Uterus (tissue), 4 donors: ENCODE results near the gene NQO2. TPM values are rescaled to one million over a fixed set of nuclear protein-coding genes. Genes with fewer than 3 reads are reported as not detected.

Experiments
- DNase-seq, 2 donors: peaks; one replicate each; pipeline ENCODE4 v3.0.0-alpha.2; 2019 to 2020
- H3K27ac ChIP-seq, 2 donors: fragments of 200-600 bp; sonication (generic); 1 replicate in 1 of 2; 2 replicates in 1 of 2; pipeline ENCODE4 v1.5.1; 2016 to 2018
- H3K27me3 ChIP-seq, 2 donors: fragments of 200-600 bp; sonication (generic); one replicate each; pipeline ENCODE4 v1.5.1; 2018 to 2019; ENCODE audit warnings: control low read depth in 1 of 2
- H3K36me3 ChIP-seq, 2 donors: fragments of 200-600 bp; sonication (generic); one replicate each; pipeline ENCODE4 v1.5.1; 2019; ENCODE audit warnings: control low read depth in 1 of 2
- H3K4me1 ChIP-seq, 2 donors: fragments of 200-600 bp; sonication (generic); one replicate each; pipeline ENCODE4 v1.5.1; 2018 to 2019; ENCODE audit warnings: control low read depth in 1 of 2
- H3K4me3 ChIP-seq, 2 donors: fragments of 200-600 bp; sonication (generic); 1 replicate in 1 of 2; 2 replicates in 1 of 2; pipeline ENCODE4 v1.5.1; 2018 to 2019; ENCODE audit warnings: mild to moderate bottlenecking in 1 of 2
- H3K9me3 ChIP-seq, 2 donors: fragments of 200-600 bp; sonication (generic); one replicate each; pipeline ENCODE4 v1.5.1; 2019; ENCODE audit warnings: control low read depth in 1 of 2
- POLR2A ChIP-seq, 2 donors: fragments of 450-650 bp; IDR thresholded peaks; one replicate each; pipeline ENCODE4 v1.6.1; 2016; ENCODE audit warnings: antibody characterized with exemption in 2 of 2, mild to moderate bottlenecking in 1 of 2, moderate library complexity in 1 of 2
- intact Hi-C: fragments of 100-400 bp; cut with DNase I; formaldehyde crosslinking; loops from one replicate; pipeline ENCODE4 v1.15.1; 2023; ENCODE audit warnings: low total_unique reads
- total RNA-seq, 4 donors: library from RNA; depleted of rRNA in 3 of 4; stranded (reverse); fragments of >200 nt in 3 of 4; gene quantifications; one replicate each; pipeline versions ENCODE4 v1.1.0 to v1.2.4, GENCODE V29; 2014 to 2023
- TF ChIP-seq, protein P1 (sequence below), 4 experiments: fragments of 200-600 bp in 2 of 4; fragments of 450-650 bp in 2 of 4; sonication (generic) in 2 of 4; IDR thresholded peaks; one replicate each; pipeline ENCODE4 v1.5.1; 2016 to 2019; ENCODE audit warnings: antibody characterized with exemption in 4 of 4, mild to moderate bottlenecking in 2 of 4, moderate library complexity in 1 of 4
- donor health status: DM: yes; HTN: yes; CAD: no.

Gene NQO2
- total RNA-seq, 4 donors from 2014 or later = 7.8 to 50.3 (median 21.6) TPM

DNA sequence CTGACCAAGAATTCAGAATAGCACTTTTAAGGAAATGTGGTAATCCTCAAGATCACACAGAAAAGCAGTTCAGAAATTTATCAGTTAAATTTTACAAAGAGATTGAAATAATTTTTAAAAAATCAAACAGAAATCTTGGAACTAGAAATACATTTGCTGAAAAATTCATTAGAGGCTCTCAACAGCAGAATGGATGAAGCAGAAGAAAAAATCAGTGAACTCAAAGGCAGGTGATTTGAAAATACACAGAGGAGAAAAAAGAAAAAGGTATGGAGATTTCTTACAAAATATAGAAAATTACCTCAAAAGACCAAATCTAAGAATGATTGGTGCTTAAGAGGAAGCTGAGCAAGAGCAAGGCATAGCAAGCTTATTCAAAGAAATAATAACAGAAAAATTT lies 11.5 kb downstream of the NQO2 start:
- no peak for DNase-seq
- TF ChIP-seq POLR2A (IDR thresholded peaks at IDR 0.05) = no peak
- TF ChIP-seq, protein P1, sequence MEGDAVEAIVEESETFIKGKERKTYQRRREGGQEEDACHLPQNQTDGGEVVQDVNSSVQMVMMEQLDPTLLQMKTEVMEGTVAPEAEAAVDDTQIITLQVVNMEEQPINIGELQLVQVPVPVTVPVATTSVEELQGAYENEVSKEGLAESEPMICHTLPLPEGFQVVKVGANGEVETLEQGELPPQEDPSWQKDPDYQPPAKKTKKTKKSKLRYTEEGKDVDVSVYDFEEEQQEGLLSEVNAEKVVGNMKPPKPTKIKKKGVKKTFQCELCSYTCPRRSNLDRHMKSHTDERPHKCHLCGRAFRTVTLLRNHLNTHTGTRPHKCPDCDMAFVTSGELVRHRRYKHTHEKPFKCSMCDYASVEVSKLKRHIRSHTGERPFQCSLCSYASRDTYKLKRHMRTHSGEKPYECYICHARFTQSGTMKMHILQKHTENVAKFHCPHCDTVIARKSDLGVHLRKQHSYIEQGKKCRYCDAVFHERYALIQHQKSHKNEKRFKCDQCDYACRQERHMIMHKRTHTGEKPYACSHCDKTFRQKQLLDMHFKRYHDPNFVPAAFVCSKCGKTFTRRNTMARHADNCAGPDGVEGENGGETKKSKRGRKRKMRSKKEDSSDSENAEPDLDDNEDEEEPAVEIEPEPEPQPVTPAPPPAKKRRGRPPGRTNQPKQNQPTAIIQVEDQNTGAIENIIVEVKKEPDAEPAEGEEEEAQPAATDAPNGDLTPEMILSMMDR (IDR thresholded peaks at IDR 0.05) = no peak
- Histone ChIP-seq H3K36me3 (no peaks in the 10 kb centered on the region), H3K4me1 (no peaks in the 10 kb centered on the region), H3K27me3 (no peaks in the 10 kb centered on the region), H3K4me3 (no peak overlapping the region), H3K27ac (no peak overlapping the region), H3K9me3 (no peaks in the 10 kb centered on the region)
- intact Hi-C loops = no loop called here

DNA sequence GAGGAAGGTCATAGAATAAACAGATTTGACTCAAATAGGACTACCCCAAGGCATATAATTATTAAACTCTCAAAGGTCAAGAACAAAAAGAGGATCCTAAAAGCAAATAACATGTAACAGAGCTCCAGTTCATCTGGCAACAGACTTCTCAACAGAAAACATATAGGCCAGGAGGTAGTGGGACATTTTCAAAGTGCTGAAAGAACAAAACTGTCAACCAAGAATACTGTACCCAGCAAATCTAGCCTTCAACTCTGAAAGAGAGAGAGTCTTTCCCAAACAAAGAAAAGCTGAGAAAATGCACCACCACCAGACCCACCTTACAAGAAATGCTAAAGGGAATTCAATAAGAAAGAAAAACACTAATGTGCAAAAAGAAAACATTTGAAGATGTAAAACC lies 11.9 kb downstream of the NQO2 start:
- H3K36me3 ChIP-seq = no peaks in the 10 kb centered on the region
- H3K4me1 ChIP-seq = no peaks in the 10 kb centered on the region
- DNase-seq = no peak
- H3K9me3 ChIP-seq = no peaks in the 10 kb centered on the region
- no peak overlapping the region for H3K27ac ChIP-seq
- no peak for TF ChIP-seq POLR2A (IDR thresholded peaks at IDR 0.05)
- TF ChIP-seq, protein P1 (IDR thresholded peaks at IDR 0.05) = no peak
- intact Hi-C loops = no loop called here
- no peak overlapping the region for H3K4me3 ChIP-seq
- no peaks in the 10 kb centered on the region for H3K27me3 ChIP-seq

DNA sequence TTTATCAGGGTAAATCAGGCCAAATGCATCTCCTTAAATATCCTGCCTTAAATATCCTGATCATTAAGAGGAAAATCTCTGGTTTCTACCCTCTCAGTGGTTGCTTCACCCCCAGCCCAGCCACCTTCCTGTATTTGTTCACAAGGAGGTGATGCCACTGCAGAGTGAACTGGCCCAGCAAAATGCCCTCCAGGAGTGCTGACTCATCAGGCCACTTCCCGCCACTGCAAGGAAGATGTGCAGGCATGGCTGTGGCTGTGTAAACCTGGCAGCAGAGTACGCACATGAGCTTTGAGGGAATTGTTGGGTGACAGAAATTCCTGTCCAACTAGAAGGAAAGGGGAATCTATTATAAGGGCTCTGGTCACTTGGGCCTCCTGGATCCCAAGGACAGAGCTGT lies 13.8 kb downstream of the NQO2 start:
- TF ChIP-seq, protein P1 (IDR thresholded peaks at IDR 0.05) = no peak
- no peak for TF ChIP-seq POLR2A (IDR thresholded peaks at IDR 0.05)
- Histone ChIP-seq H3K27me3 (no peaks in the 10 kb centered on the region), H3K27ac (no peak overlapping the region), H3K4me1 (no peaks in the 10 kb centered on the region), H3K4me3 (no peak overlapping the region), H3K9me3 (no peaks in the 10 kb centered on the region), H3K36me3 (no peaks in the 10 kb centered on the region)
- intact Hi-C loops = no loop called here
- DNase-seq = no peak

DNA sequence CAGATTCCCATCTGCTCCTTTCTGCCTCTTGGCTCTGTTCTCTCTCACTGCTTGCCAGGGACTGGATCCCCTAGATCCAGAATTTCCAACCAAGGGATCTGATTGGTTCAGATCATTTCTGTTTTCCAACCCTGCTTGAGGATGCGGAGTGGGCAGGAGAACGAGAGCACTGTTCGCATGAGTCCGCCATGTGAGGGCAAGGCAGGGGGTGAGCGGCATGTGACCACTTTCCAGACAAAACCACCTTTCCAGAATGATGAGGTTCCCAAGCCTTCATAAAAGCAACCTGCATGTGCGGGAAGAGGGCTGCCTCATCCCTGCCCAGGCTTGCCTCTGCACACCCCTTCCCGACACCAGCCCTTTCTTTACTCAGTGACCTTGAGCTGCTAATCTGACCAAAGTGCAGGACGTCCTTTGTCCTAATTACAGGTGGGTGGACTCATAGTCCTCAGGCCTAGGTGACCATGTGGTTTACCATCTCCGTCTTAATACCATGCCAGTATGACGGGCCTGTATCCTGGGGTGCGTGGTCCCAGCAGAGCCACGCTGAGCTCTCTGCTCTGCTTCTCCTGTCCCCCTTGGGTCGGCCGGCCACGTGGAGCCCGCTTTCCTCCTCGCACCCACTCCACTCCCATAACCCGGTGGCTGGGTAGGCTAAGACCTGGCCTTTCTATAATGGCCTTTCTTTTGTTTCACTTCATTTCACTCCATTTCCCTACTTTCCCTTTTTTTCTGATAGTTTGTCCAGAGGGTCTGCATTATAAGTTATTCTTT lies 14.4 kb downstream of the NQO2 start:
- Histone ChIP-seq H3K27me3 (no peaks in the 10 kb centered on the region), H3K9me3 (no peaks in the 10 kb centered on the region), H3K27ac (no peak overlapping the region), H3K4me3 (no peak overlapping the region), H3K4me1 (no peaks in the 10 kb centered on the region), H3K36me3 (no peaks in the 10 kb centered on the region)
- no peak for TF ChIP-seq POLR2A (IDR thresholded peaks at IDR 0.05)
- TF ChIP-seq, protein P1 (IDR thresholded peaks at IDR 0.05) = no peak
- DNase-seq = no peak
- intact Hi-C loops = no loop called here

DNA sequence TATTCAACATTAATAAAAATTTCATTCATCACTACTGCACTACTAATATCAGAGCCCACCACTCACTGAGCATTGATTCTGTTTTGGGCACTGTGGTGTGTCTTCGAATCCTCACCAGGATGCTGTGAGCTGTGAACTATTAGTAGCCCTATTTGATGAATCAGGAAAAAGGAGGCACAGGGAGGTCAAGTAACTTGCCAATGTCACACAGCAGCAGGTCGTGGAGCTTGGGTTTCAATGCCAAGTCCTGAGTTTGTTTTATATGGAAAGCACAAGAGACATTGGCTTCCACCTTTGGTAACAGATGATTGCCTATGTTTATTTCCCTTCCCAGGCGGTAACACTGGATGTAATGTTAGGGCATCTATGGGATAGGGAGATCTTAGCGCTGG lies 15.0 kb downstream of the NQO2 start:
- TF ChIP-seq, protein P1 (IDR thresholded peaks at IDR 0.05) = no peak
- TF ChIP-seq POLR2A (IDR thresholded peaks at IDR 0.05) = no peak
- Histone ChIP-seq H3K4me1 (no peaks in the 10 kb centered on the region), H3K9me3 (no peaks in the 10 kb centered on the region), H3K36me3 (no peaks in the 10 kb centered on the region), H3K27ac (no peak overlapping the region), H3K27me3 (no peaks in the 10 kb centered on the region), H3K4me3 (no peak overlapping the region)
- no peak for DNase-seq
- intact Hi-C loops = no loop called here
